ENCODE data around the gene RUSF1. TPM values are rescaled to one million over a fixed set of nuclear protein-coding genes. Genes with fewer than 3 reads are reported as not detected.

The RUSF1 gene
- total and polyA plus RNA-seq, 2 donors from 2014 or later, result 51.8 to 69.2 TPM

- H3K4me1 ChIP-seq (ENCODE audit: control insufficient read depth in 2 of 3, insufficient read depth in 2 of 3, low read depth in 1 of 3, low read length in 3 of 3), result peaks cover 0 to 17% (median 3%) of the 10 kb centered on the region in 3 donors
- H3K9ac ChIP-seq (ENCODE audit: low read length in 3 of 3), result no peak overlapping the region
- peak overlapping the region; percentile 28 to 76 for H3K27ac ChIP-seq (ENCODE audit: low read depth in 2 of 2, low read length in 2 of 2)
- intact Hi-C loops (cut with DNase I), result no loop called here
- peaks cover 0 to 4% (median 0%) of the 10 kb centered on the region in 3 donors for H3K36me3 ChIP-seq (ENCODE audit: control insufficient read depth in 2 of 3, insufficient read depth in 3 of 3, low read length in 3 of 3)
- H3K9me3 ChIP-seq (ENCODE audit: control insufficient read depth in 2 of 3, insufficient read depth in 1 of 3, low read length in 3 of 3), result no peaks in the 10 kb centered on the region
- TF ChIP-seq, protein P1, sequence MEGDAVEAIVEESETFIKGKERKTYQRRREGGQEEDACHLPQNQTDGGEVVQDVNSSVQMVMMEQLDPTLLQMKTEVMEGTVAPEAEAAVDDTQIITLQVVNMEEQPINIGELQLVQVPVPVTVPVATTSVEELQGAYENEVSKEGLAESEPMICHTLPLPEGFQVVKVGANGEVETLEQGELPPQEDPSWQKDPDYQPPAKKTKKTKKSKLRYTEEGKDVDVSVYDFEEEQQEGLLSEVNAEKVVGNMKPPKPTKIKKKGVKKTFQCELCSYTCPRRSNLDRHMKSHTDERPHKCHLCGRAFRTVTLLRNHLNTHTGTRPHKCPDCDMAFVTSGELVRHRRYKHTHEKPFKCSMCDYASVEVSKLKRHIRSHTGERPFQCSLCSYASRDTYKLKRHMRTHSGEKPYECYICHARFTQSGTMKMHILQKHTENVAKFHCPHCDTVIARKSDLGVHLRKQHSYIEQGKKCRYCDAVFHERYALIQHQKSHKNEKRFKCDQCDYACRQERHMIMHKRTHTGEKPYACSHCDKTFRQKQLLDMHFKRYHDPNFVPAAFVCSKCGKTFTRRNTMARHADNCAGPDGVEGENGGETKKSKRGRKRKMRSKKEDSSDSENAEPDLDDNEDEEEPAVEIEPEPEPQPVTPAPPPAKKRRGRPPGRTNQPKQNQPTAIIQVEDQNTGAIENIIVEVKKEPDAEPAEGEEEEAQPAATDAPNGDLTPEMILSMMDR (IDR thresholded peaks at IDR 0.05; ENCODE audit: borderline replicate concordance, extremely low read depth, insufficient read depth), result no peak
- peak overlapping the region in 1 of 3 donors; percentile 61 for H3K4me3 ChIP-seq (ENCODE audit: low read length in 3 of 3)
- no peak for FAIRE-seq
- H3K27me3 ChIP-seq (ENCODE audit: control insufficient read depth, insufficient read depth, low read length), result no peaks in the 10 kb centered on the region
- peak in 1 of 5 donors; percentile 72 for DNase-seq
These were observed 32.3 kb downstream of the RUSF1 start for GRCh38 chr16:31475946-31476302.

DNA sequence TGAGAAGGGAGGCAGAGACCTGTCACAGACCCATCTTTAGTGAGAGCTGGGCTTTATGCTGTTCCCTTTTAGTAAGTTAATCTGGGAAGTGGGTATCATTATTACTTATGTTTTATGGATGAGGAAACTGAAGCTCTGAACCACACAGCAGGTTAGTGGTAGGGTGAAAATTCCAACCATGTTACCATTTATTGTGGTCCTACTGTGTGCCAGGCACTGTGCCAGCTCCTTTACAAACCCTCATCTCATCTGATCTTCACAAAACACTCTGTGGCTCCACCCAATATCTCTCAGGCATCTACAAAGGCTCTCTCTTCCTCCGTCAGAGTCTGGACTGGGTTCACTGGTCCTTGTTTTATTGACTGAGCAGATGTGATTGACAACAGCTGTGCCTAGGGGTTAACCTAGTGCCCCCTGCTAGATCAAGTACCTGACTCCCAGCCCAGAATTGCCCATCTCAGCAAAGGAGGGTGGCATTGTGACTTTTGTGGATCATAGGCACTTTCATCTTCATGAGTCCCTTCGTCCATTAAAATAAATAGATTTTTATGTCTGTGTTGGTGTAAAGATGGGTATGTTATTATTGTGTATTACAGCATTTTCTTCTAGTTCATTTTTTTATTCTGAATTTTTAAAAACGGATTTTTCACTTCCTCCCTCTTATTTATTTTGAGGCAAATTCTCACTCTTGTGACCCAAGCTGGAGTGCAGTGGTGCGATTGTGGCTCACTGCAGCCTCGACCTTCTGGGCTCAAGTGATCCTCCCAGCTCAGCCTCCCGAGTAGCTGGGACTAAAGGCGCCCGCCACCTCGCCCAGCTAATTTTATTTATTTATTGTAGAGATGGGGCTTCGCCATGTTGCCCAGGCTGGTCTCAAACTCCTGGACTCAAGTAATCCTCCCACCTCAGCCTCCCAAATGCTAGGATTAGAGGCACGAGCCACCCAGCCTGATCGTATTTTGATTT is 33.1 kb downstream of the RUSF1 start:
- TF ChIP-seq, protein P1 (IDR thresholded peaks at IDR 0.05; ENCODE audit: borderline replicate concordance, extremely low read depth, insufficient read depth), result no peak
- Histone ChIP-seq H3K9ac (ENCODE audit: low read length in 3 of 3) (no peak overlapping the region), H3K27me3 (ENCODE audit: control insufficient read depth, insufficient read depth, low read length) (no peaks in the 10 kb centered on the region), H3K36me3 (ENCODE audit: control insufficient read depth in 2 of 3, insufficient read depth in 3 of 3, low read length in 3 of 3) (peaks cover 0 to 4% (median 0%) of the 10 kb centered on the region in 3 donors), H3K4me1 (ENCODE audit: control insufficient read depth in 2 of 3, insufficient read depth in 2 of 3, low read depth in 1 of 3, low read length in 3 of 3) (peaks cover 0 to 14% (median 0%) of the 10 kb centered on the region in 3 donors), H3K9me3 (ENCODE audit: control insufficient read depth in 2 of 3, insufficient read depth in 1 of 3, low read length in 3 of 3) (no peaks in the 10 kb centered on the region), H3K4me3 (ENCODE audit: low read length in 3 of 3) (no peak overlapping the region), H3K27ac (ENCODE audit: low read depth in 2 of 2, low read length in 2 of 2) (no peak overlapping the region)
- no peak for FAIRE-seq
- peak in 1 of 5 donors; percentile 38 for DNase-seq
- intact Hi-C loops (cut with DNase I), result no loop called here

DNA sequence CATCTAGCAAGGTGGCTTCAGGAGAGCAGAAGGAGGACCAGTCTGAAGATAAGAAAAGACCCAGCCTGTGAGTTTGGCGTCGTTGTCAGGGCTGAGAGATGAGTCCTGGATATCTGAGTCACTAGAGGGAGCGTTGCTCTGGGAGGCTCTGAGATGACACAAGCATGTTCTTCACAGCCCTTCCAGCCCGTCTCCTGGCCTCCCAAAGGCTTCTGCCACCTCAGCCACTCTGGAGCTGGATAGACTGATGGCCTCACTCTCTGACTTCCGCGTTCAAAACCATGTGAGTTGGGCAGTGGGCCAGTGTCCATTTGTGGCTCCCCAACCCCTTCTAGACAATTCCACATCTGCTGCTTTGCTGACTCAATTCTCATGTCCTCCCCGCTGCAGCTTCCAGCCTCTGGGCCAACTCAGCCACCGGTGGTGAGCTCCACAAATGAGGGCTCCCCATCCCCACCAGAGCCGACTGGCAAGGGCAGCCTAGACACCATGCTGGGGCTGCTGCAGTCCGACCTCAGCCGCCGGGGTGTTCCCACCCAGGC is 33.9 kb downstream of the RUSF1 start:
- no peaks in the 10 kb centered on the region for H3K9me3 ChIP-seq (ENCODE audit: control insufficient read depth in 2 of 3, insufficient read depth in 1 of 3, low read length in 3 of 3)
- no peak overlapping the region for H3K27ac ChIP-seq (ENCODE audit: low read depth in 2 of 2, low read length in 2 of 2)
- TF ChIP-seq, protein P1 (IDR thresholded peaks at IDR 0.05; ENCODE audit: borderline replicate concordance, extremely low read depth, insufficient read depth), result no peak
- no peak overlapping the region for H3K9ac ChIP-seq (ENCODE audit: low read length in 3 of 3)
- H3K36me3 ChIP-seq (ENCODE audit: control insufficient read depth in 2 of 3, insufficient read depth in 3 of 3, low read length in 3 of 3), result peaks cover 0 to 4% (median 0%) of the 10 kb centered on the region in 3 donors
- peaks cover 0 to 12% (median 0%) of the 10 kb centered on the region in 3 donors for H3K4me1 ChIP-seq (ENCODE audit: control insufficient read depth in 2 of 3, insufficient read depth in 2 of 3, low read depth in 1 of 3, low read length in 3 of 3)
- no peak overlapping the region for H3K4me3 ChIP-seq (ENCODE audit: low read length in 3 of 3)
- FAIRE-seq, result no peak
- no peaks in the 10 kb centered on the region for H3K27me3 ChIP-seq (ENCODE audit: control insufficient read depth, insufficient read depth, low read length)
- peak in 1 of 5 donors; percentile 34 for DNase-seq
- intact Hi-C loops (cut with DNase I), result no loop called here
